DMS53 treated with DMSO at 0.1 percent for 48 hours (cell line): Measurements from ENCODE around the gene TMED9.

Source experiments
- DNase-seq: peaks from one replicate; lab custom pipeline; 2025; ENCODE audit not compliant: unreplicated experiment; lab: John Stamatoyannopoulos, UW

TMED9 gene

DNA sequence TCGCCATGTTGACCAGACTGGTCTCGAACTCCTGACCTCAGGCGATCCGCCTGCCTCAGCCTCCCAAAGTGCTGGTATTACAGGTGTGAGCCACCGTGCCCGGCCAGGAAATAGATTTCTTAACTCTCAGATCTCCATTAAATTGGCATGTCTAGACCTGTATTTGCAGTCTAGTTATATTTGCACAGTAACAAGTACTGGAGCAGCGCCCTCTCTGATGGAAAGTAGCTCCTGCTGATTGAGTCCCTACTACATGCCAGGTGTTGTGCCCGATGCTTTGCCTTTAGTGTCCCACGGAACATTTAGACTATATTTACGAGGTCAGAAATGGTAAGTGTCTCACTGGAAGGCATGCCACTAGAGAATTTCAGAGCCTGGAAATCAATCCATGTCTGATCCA, 15.8 kb upstream of the TMED9 start:
- DNase-seq: no peak

DNA sequence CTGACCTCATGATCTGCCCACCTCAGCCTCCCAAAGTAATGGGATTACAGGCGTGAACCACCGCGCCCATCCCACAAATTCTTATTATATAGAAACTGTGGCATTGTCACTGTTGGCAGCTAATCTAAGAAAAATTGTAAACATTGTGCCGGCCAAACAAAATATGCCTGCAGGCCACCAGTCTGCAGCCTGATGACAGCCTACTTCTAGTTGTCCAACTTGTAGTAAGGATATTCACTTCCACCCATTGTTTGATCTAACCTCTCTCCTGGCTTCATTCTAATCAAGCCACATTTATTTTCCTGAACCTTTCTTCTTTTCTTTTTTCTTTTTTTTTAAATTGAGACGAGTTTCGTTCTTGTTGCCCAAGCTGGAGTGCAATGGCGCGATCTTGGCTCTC, 13.7 kb upstream of the TMED9 start:
- no peak for DNase-seq

DNA sequence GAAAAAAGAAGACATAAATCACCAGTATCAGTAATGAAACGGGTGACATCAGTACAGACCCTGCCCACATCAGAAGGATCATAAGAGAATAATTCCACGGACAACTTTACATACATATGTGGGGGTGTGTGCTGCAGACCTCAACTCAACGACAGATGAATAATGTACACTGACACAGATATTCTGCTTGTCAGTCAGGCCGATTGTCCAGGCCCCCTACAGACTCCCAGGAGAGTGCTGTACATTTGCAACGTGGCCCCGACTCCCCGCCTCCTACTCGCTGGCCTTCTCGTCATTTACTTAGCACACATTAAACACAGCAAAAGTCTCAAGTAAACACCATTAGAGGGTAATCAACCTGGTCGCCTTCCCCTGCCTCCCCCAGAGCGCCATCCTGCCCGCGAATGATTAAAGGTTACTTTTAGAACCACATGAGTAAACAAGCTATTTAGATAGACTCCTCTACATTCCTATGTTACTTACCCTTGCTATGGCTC, 3.5 kb upstream of the TMED9 start:
- DNase-seq: no peak

DNA sequence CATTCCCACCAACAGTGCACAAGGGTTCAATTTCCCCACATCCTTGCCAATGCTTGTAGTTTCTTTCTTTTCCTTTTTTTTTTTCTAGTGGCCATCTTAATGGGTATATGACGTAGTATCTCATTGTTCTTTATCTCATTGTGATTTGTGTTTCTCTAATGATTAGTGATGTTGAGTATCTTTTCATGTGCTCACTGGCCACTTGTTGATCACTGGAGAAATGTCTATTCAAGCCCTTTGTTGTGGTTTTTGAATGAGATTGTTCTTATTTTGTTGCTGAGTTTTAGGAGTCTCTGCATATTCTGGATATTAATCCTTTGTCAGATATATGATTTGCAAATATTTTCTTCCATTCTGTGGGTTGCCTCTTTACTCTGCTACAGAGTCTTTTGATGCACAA, 1.6 kb upstream of the TMED9 start:
- no peak for DNase-seq

DNA sequence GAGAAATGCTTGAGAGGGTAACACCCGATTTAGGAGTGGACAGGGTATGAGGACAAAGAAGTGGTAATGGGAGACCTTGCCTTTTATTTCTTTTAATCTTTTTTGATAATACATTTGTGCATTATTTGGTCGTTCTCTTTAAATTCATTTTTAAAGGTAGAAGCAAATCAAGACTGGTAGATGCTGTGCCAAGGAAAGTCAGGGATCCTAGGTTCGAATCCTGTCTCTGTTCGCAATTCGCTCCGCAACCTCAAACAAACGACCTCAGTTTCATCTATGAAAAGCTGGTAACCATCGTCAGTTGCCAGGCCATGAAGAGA, 353 bp upstream of the TMED9 start:
- DNase-seq: no peak

DNA sequence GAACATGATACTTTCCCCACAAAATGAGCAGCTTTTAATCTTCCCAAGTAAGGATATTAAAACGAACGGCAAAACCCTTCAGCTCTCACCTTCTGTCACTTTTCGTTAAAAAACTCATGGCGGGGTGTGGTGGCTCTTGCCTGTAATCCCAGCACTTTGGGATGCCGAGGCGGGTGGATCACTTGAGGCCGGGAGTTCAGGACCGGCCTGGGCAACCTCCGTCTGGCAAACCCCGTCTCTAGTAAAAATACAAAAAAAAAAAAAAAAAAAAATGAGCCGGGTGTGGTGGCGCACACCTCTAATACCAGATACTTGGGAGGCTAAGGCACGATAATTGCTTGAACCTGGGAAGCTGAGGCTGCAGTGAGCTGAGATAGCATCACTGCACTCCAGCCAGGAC, 902 bp downstream of the TMED9 start:
- no peak for DNase-seq

DNA sequence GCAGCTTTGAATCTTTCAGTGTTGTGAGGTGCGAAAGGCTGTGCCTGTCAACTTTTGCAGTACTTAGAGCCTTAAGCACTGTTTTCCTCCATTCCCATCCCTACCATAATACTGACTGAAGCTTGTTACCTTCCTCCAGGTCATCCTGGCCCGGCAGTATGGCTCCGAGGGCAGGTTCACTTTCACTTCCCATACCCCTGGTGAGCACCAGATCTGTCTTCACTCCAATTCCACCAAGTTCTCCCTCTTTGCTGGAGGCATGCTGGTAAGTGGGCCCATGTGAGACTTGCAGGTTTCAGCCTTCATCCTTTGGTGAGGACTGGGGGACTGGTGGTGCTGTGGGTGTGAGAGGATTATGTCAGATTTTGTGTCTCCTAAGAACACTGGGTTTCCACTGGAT, 1.5 kb downstream of the TMED9 start:
- no peak for DNase-seq

DNA sequence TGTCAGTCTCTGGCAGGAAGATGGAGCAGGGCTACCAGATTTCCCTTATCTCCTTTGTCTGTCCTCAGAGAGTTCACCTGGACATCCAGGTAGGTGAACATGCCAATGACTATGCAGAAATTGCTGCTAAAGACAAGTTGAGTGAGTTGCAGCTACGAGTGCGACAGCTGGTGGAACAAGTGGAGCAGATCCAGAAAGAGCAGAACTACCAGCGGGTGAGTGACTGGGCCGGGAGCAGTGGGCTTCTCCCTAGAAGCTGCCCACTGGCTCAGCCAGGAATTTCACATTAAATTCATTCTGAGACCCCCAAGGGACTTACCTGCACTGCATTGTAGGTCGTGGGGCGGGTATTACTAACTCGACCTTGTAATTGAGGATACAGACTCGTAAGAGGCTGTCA, 2.1 kb downstream of the TMED9 start:
- no peak for DNase-seq

DNA sequence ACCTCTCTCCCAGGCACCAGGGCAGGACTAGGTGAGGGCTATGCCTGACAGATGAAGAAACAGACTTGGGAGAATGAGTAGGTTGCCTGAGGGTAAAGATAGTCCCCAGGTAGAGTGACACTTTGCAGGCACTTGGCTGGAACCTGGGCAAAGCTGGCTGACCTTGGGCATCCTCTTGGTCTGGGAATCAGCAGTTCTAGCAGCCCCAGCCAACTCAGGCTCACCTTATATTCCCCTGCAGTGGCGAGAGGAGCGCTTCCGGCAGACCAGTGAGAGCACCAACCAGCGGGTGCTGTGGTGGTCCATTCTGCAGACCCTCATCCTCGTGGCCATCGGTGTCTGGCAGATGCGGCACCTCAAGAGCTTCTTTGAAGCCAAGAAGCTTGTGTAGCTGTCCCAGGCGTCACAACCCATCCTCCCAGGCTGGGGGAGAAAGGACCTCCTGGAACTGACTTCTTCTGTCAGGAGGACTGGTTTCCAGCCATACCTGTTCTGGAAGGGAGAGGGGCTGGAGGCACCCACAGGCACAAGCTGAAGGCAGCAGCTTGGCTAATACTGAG, 3.1 kb downstream of the TMED9 start:
- no peak for DNase-seq

DNA sequence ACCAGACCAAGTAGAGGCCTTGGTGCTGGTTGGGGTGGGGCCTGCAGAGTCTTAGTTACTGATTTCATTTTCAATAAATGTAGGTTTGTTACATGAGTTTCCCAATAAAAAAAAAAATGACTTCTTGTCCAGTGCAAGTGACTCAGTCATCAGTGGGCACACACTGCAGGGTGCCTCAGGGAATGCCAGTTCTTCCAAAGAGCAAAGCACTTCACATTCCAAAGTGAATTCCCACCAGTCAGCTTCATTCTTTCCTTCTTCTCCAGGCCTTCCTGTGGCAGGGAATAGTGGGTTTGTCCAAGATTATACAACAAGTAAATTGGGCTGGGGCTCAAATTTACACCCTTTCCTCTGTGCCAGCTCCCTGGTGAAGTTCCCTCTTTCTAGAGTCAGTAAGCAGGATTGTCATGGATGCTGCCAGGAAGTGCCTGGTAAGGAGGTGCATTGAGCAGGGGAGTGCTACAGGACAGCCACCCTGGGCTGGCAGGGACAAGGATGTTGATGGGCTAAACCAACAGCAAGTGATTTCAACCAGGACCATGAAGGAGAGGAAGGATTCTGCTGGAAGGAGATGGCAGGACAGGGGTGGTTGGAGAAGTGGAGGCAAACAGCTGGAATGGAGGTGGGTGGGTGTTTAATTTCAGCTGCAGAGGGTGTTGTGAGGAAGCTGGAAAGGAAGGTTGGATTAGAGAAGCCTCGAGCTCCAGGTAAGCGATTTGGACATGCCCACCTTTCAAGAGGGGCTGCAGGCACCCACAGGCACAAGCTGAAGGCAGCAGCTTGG, 4.2 kb downstream of the TMED9 start:
- DNase-seq: no peak

DNA sequence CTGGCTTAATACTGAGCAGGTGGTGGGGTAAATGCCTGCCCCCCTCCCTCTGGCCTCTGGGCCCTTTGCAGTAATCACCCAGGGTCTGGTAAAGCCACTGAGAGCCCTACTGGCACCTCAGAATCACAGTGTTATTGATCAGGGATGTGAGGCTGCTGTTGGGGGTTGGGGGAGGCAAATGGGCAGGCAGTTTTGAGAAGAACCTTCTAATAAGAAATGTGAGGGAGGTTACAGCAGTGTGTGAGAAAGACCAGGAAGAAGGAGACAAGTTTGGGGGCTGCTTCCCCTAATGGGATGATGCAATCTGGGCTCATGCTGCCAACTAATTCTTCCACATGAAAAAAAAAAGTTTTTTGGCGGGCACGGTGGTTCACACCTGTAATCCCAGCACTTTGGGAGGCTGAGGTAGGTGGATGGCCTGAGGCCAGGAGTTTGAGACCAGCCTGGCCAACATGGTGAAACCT, 4.8 kb downstream of the TMED9 start:
- DNase-seq: no peak

DNA sequence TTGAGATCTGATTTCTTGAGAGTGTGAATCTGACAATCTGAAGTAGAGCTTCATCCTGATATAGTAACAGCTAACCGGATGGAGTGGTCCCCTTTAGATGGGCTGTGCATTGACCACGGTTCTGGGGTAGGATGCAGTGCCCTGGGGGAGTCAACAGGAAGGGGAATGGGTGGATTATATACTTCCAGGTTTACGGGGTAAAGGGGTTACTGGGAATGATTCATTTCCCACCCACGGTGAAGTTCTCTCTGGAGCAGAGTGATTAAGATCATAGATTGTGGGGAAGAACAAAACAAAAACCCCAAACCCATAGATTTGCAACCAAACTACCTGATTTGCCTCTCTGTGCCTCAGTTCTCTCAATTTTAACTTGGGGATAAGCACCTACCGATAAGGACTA, 6.5 kb downstream of the TMED9 start:
- no peak for DNase-seq

DNA sequence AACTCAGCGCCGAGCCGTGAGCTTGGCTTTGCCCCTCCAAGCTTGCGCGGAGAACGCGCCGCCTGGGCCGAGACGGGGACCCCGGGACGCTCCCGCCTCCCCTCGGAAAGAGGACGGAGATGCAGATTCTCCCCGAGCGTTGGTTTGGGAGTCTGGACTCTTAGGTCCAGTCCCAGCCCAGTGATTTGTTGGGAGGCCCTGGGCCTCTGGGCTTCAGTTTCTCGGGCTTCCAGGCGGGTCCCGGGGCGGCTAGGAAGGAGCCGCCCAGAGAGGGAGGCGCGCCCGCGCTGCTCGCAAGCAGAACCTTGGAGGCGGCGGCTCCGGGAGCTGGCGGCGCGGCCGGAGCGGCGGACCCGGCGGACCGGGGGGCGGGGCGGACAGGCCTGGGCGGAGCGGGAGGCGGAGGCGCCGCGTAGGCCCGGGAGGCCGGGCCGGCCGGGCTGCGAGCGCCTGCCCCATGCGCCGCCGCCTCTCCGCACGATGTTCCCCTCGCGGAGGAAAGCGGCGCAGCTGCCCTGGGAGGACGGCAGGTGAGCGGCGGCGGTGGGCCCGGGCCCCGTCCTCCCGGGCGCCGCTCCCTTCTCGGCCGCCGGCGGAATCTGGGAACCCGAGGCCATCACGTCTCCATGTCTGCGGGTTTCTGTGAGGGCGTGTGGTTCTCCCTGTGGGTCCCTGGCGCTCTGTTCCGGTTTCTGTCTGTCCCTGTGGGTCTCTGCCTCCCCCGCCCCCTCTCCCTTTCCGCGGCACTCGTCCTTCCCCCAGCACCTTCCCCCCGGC, 7.9 kb downstream of the TMED9 start, which contains the start of gene B4GALT7:
Gene B4GALT7 (plus strand): TSS at position 402 of the 777 bp plus-strand sequence. CDS start 79 bp downstream, at position 481.
- DNase-seq: peak; percentile 65

DNA sequence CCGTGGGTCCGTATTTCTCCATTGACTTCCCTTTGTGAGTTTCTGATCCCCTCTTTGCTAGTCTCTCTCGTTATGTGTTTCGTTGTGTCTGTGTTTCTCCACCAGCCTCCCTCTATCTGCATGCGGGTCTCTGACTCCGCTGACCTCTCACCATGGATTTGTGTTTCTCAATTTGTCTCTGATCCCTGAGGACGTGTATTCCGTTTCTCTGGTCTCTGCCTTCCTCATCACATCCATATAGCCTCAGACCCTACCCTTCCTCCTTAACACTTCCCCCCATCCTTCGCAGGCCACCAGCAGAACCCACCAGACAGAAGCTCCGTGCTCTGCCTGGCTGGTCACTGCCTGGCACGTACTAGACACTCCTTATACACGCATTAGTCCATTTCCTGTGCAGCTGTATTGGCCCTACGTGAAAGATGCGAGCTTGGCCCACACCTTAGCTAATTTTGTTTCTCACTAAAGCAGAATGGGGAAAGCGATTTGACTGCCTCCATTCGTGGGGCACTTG, 8.6 kb downstream of the TMED9 start:
- DNase-seq: no peak

DNA sequence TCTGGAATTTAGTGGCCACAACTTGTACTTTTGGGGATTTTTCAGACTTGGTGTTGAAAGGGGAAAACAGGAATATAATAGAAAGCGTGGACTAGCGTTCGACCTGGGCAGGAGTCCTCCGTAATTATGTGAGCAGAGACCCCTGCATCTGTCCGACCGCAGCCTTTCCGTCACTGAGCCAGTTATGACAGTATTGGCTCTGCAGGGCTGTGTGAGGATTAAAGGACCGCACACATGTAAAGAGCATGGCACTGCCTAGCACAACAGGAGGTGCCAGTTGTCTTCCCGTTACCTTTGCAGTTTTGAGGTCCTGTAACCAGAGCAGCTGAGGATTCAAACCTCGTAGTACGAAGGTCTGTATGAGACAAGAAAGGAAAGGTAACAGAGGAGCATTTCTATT, 9.1 kb downstream of the TMED9 start:
- no peak for DNase-seq

DNA sequence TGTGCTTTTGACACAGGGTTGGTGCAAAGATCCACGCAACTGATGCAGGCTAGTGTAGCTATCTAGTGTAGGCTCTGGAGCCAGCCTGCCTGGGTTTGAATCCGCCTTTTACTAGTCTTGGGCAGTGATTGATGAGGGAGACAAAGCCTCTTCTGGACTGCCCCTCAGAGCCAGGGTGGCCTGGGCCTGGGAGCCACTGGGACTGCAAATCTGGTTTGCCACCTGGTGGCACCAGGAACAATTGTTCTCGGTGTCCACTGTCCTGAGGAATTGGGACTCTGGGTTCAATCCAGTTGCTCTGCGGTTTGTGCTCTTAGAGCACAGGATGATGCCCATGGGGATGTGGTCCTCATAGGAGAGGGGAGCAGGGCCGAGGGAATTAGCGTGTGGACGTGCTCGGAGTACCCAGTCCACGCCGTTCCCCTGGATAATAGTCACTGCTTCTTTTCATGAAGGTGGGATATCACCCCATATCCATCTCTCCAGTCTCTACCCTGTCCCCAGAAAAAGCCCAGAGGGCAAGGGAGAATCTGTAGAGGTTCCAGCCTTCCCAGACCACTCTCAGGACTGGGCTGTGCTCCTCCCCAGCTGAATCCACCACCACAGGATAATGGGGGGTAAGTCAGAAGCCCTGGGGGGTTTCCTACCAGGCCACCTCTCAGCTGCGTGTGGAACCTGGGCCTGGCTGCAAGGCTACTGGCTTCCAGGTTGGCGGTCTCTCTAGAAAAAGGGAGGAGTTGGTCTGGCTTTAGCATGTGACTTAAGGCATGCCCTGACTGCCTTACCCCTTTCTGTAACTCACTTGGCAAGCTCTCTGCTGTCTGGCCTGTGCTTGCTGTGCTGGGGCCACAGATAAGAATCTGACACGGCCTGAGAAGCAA, 9.8 kb downstream of the TMED9 start:
- no peak for DNase-seq

DNA sequence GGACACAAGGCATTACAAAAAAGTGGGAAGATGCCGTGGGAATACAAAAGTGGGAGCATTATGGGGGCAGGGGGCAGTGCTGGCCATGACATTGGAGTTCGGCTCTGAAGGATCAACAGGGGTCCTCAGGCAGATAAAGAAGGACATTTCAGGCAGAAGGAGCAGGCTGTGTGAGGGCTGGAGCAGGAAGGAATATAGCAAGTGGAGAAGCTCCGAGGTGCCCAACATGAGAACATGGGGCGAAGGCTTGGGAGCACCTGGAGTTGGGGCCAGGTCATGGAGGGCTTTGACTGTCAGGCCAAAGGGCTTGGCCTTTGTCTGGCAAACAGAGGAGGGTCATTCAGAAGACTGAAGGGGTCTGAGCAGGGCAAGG, 10.4 kb downstream of the TMED9 start:
- DNase-seq: no peak

DNA sequence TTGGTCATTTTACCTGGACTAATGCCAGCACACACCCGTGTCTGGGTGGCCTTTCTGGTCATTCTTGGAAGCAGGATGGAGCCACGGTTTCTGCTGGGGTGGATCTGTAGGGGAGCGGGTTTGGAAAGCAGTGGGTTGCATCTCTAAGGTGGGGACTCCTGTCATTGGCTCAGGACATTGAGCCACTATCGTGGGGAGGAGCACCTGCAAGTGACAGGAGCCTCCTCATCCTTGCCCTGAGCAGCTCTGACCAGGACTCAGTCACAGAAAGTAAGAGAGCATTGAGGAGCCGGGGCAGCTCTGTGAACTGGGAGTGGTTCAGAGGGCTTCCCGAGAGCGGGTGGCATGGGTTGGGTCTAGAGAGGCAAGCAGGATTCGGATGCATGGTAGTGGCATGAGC, 11.6 kb downstream of the TMED9 start:
- DNase-seq: no peak

DNA sequence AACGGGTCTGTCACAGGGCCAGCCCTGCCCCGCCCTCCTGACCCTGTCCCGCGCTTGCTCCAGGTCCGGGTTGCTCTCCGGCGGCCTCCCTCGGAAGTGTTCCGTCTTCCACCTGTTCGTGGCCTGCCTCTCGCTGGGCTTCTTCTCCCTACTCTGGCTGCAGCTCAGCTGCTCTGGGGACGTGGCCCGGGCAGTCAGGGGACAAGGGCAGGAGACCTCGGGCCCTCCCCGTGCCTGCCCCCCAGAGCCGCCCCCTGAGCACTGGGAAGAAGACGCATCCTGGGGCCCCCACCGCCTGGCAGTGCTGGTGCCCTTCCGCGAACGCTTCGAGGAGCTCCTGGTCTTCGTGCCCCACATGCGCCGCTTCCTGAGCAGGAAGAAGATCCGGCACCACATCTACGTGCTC, 12.1 kb downstream of the TMED9 start:
- DNase-seq: no peak

DNA sequence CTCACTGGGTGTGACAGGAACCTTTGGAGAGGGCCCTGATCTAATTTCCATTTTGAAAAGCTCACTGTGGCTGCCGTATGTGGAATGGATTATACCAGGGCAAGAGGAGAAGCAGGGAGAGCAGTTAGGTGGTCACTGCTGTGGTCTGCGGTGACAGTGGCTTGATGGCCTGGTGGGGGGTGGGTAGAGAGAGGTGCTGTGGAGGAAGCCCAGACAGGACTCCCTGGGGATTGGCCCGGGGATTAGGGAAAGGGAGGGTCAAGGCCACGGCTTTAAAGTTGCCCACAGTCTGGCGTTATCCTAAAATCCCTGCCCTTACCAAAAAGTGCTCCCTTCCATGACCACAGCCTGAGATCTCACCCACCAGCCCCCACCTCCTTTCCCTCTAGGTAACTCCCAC, 12.7 kb downstream of the TMED9 start:
- no peak for DNase-seq

DNA sequence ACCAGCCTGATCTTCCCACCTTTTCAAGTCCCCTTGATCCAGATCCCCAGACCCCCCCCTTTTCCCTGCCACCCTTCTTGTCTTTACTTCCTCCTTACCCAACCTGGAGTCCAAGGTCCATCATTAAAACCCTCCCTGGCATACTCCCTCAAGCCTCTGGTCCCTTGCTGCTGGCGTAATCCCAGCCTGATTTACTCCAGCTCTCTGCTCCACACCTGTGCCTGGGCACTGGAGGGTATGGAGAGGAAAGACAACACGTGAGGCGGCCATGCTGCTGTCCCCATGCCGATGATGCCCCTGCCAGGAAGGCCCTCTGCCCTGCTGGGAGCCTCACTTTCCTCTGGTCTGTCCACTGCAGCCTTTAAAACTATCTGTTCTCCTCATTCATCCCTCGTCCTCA, 13.1 kb downstream of the TMED9 start:
- DNase-seq: no peak
